Ishikawa (cell line): ENCODE results near the gene PALLD.

Source experiments
- CEBPB ChIP-seq: IDR thresholded peaks from 2 replicates; pipeline ENCODE4 v1.6.1; 2012
- FOXM1 ChIP-seq: IDR thresholded peaks from 2 replicates; pipeline ENCODE4 v1.6.1; 2012; ENCODE audit warnings: low read depth, borderline replicate concordance
- TAF1 ChIP-seq: IDR thresholded peaks from 2 replicates; pipeline ENCODE4 v1.6.1; 2012; ENCODE audit warnings: low read depth, mild to moderate bottlenecking
- YY1 ChIP-seq: IDR thresholded peaks from 2 replicates; pipeline ENCODE4 v1.6.1; 2012; ENCODE audit warnings: low read depth

- TF ChIP-seq FOXM1 (no peak), YY1 (no peak), CEBPB (no peak), TAF1 (no peak)
Observed at GRCh38 chr4:168879188-168879587, 382.3 kb downstream of the PALLD start.
